Nephron (organoid): ENCODE measurements around the gene ZBTB20.

ENCODE experiments used
- H3K27ac Mint-ChIP-seq, 3 experiments: 2 replicates each; pipeline ENCODE4 v1.8.0; 2020; ENCODE audit warnings: mixed read lengths in 3 of 3, mild to moderate bottlenecking in 2 of 3, moderate library complexity in 1 of 3
- H3K27me3 Mint-ChIP-seq: 2 replicates; pipeline ENCODE4 v1.8.0; 2021; ENCODE audit warnings: low read depth, mild to moderate bottlenecking, moderate library complexity, mixed read lengths
- H3K36me3 Mint-ChIP-seq: 2 replicates; pipeline ENCODE4 v1.8.0; 2020; ENCODE audit warnings: low read depth, mixed read lengths
- H3K4me1 Mint-ChIP-seq: 2 replicates; pipeline ENCODE4 v1.8.0; 2020; ENCODE audit warnings: mixed read lengths
- H3K4me3 Mint-ChIP-seq, 3 experiments: 2 replicates each; pipeline ENCODE4 v1.8.0; 2020; ENCODE audit warnings: mild to moderate bottlenecking in 3 of 3, mixed read lengths in 3 of 3, moderate library complexity in 2 of 3
- H3K9me3 Mint-ChIP-seq: 2 replicates; pipeline ENCODE4 v1.8.0; 2020; ENCODE audit warnings: mixed read lengths
- CTCF ChIP-seq, 3 experiments: fragments of 200-600 bp; sonication (generic); IDR thresholded peaks; one replicate each; pipeline ENCODE4 v1.5.0; 2021; ENCODE audit warnings: antibody characterized with exemption in 3 of 3; ENCODE audit not compliant: unreplicated experiment in 3 of 3

The ZBTB20 gene

DNA sequence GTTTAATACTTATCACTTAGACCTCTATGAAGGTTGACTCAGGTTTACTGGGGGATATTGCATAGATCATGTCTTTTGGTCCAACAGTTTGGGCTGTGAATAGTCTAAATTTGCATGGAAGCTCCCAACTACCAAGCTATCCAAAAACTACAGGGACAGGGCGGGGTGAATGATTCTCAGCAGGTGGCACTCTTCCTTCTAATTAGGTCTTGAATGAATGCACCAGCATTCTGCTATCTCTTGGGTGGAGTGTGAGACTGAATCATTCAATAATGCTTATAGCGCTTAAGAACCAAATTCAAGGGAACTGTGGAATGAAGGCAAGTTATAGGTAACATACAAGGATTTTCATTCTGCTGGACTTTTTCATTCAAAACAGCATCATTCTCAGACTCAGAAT is 507.0 kb downstream of the ZBTB20 start:
- H3K36me3 Mint-ChIP-seq, result peaks cover 13% of the 10 kb centered on the region
- H3K27me3 Mint-ChIP-seq, result no peaks in the 10 kb centered on the region
- peaks cover 5% of the 10 kb centered on the region for H3K4me1 Mint-ChIP-seq
- no peak overlapping the region for H3K4me3 Mint-ChIP-seq
- no peak for TF ChIP-seq CTCF (IDR thresholded peaks at IDR 0.05; ENCODE audit: unreplicated experiment in 3 of 3)
- peaks cover 15% of the 10 kb centered on the region for H3K9me3 Mint-ChIP-seq
- H3K27ac Mint-ChIP-seq, result no peak overlapping the region

- H3K27ac Mint-ChIP-seq, result peak overlapping the region in 1 of 3 experiments; percentile 75
- H3K4me3 Mint-ChIP-seq, result no peak overlapping the region
- H3K27me3 Mint-ChIP-seq, result no peaks in the 10 kb centered on the region
- H3K36me3 Mint-ChIP-seq, result peaks cover 13% of the 10 kb centered on the region
- no peak for TF ChIP-seq CTCF (IDR thresholded peaks at IDR 0.05; ENCODE audit: unreplicated experiment in 3 of 3)
- peaks cover 16% of the 10 kb centered on the region for H3K9me3 Mint-ChIP-seq
- H3K4me1 Mint-ChIP-seq, result peaks cover 5% of the 10 kb centered on the region
These were observed 507.9 kb downstream of the ZBTB20 start for GRCh38 chr3:114639171-114639570.

DNA sequence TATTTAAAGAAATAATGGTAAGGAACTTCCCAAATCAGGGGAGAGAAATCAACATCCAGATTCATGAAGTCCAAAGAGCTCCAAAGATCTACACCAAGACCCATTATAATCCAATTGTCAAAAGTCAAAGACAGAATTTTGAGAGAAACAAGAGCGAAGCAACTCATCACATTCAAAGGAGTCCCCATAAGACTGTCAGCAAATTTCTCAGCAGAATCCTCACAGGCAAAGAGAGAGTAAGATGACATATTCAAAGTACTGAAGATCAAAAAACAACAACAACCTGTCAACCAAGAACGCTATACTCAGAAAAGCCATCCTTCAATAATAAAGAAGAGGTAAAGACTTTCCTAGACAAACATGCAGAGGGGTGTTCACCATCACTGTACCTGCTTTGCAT is 511.2 kb downstream of the ZBTB20 start:
- no peak for TF ChIP-seq CTCF (IDR thresholded peaks at IDR 0.05; ENCODE audit: unreplicated experiment in 3 of 3)
- no peak overlapping the region for H3K27ac Mint-ChIP-seq
- peaks cover 16% of the 10 kb centered on the region for H3K9me3 Mint-ChIP-seq
- no peaks in the 10 kb centered on the region for H3K27me3 Mint-ChIP-seq
- no peak overlapping the region for H3K4me3 Mint-ChIP-seq
- H3K36me3 Mint-ChIP-seq, result peaks cover 13% of the 10 kb centered on the region
- no peaks in the 10 kb centered on the region for H3K4me1 Mint-ChIP-seq

DNA sequence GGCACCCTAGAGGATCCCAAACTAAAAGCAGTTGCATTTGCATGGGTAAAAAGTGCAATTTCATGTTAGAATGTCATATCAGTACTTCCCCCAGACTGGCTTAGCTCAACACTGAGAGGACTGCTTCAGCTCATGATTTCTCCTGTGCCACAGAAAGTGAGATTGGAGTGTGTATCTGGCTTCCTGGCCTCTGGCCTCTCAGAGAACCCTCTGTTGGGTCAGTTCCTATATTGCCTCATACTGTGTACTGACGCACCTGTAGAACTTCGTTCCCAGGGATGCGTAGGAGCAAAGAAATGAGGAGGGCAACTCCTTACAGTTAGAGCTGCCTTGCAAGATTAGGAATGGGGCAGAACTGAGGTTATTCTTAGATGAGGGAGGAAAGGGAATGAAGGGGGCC is 512.5 kb downstream of the ZBTB20 start:
- no peak for TF ChIP-seq CTCF (IDR thresholded peaks at IDR 0.05; ENCODE audit: unreplicated experiment in 3 of 3)
- Mint-ChIP-seq H3K36me3 (peaks cover 13% of the 10 kb centered on the region), H3K4me3 (no peak overlapping the region), H3K9me3 (peaks cover 16% of the 10 kb centered on the region), H3K27ac (no peak overlapping the region), H3K27me3 (no peaks in the 10 kb centered on the region), H3K4me1 (no peaks in the 10 kb centered on the region)

DNA sequence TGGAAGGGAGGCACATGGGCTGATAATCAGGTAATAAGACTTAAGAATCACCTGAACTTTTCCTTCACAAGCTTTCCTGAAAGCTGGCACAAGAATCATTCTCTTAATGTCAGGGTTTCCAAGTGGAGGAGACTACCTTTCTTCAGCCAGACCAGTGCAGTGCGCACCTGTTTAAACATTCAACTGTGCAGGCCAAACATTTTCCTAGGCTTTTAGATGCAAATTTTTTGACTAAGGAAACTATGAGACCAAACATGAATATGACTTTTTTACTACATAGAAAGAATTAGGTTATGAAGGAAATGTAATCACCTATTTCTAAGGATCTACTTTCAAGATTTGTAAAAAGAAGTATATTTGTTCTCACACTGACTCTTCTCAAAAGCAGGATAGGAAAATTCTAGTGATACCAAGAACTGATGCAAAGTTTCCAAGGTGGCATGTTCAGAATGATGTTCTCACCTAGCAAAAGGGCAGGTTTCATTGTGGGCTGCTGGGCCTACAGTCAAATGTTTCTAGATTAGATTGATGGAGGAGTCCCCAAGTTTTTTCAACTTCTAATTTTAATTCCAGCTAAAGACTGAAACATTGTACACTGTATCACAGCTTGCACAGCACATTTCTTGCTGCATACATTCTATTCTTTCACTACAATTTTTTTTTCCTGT is 514.2 kb downstream of the ZBTB20 start:
- no peak overlapping the region for H3K4me3 Mint-ChIP-seq
- no peak overlapping the region for H3K27ac Mint-ChIP-seq
- H3K36me3 Mint-ChIP-seq, result peaks cover 13% of the 10 kb centered on the region
- no peaks in the 10 kb centered on the region for H3K27me3 Mint-ChIP-seq
- TF ChIP-seq CTCF (IDR thresholded peaks at IDR 0.05; ENCODE audit: unreplicated experiment in 3 of 3), result no peak
- H3K9me3 Mint-ChIP-seq, result peaks cover 16% of the 10 kb centered on the region
- peaks cover 5% of the 10 kb centered on the region for H3K4me1 Mint-ChIP-seq

- H3K9me3 Mint-ChIP-seq, result no peaks in the 10 kb centered on the region
- no peak for TF ChIP-seq CTCF (IDR thresholded peaks at IDR 0.05; ENCODE audit: unreplicated experiment in 3 of 3)
- H3K4me3 Mint-ChIP-seq, result no peak overlapping the region
- no peaks in the 10 kb centered on the region for H3K27me3 Mint-ChIP-seq
- H3K36me3 Mint-ChIP-seq, result no peaks in the 10 kb centered on the region
- H3K4me1 Mint-ChIP-seq, result peaks cover 45% of the 10 kb centered on the region
- peak overlapping the region in 2 of 3 experiments; percentile 83 to 93 for H3K27ac Mint-ChIP-seq
These were observed 519.3 kb downstream of the ZBTB20 start for GRCh38 chr3:114627770-114628169.
